ENCODE data around the gene PON1. TPM values are rescaled to one million over a fixed set of nuclear protein-coding genes. Genes with fewer than 3 reads are reported as not detected.

The PON1 gene
- total and polyA plus RNA-seq, 2 donors (not counting 1 experiment from before 2014, with no cell fraction given) = not detected

GRCh38 chr7:95335093-95335492, 10.8 kb upstream of the PON1 start:
- Histone ChIP-seq H3K9me3 (ENCODE audit: control extremely low read depth in 1 of 3, control insufficient read depth in 2 of 3, insufficient read depth in 1 of 3, low read length in 2 of 3) (no peaks in the 10 kb centered on the region), H3K36me3 (replicated peaks in 1 of 2; ENCODE audit: control extremely low read depth in 1 of 2, control insufficient read depth in 1 of 2, extremely low read depth in 1 of 2, insufficient read depth in 2 of 2, low read length in 1 of 2) (no peaks in the 10 kb centered on the region), H3K79me2 (ENCODE audit: control insufficient read depth, insufficient read depth, low read length) (no peaks in the 10 kb centered on the region), H3K4me2 (replicated peaks; ENCODE audit: low read depth, low read length, poor library complexity, severe bottlenecking) (no peak overlapping the region), H3K4me3 (ENCODE audit: control extremely low read depth in 1 of 5, extremely low read depth in 1 of 5, insufficient read depth in 1 of 5, low read depth in 2 of 5, low read length in 4 of 5) (no peak overlapping the region), H3K27ac (ENCODE audit: low read length in 2 of 2) (no peak overlapping the region), H4K20me1 (ENCODE audit: control insufficient read depth, insufficient read depth, low read length, poor library complexity, severe bottlenecking) (no peaks in the 10 kb centered on the region), H3K27me3 (replicated peaks in 1 of 4; ENCODE audit: control extremely low read depth in 1 of 4, control insufficient read depth in 3 of 4, insufficient read depth in 4 of 4, low read length in 3 of 4) (no peaks in the 10 kb centered on the region), H3K4me1 (ENCODE audit: control insufficient read depth in 2 of 2, insufficient read depth in 2 of 2, low read length in 2 of 2) (peaks cover 0 to 7% of the 10 kb centered on the region in 2 donors), H3K9ac (ENCODE audit: low read length) (no peak overlapping the region), H2AFZ (ENCODE audit: insufficient read depth, low read depth, low read length, poor library complexity, severe bottlenecking) (no peak overlapping the region)
- intact Hi-C loops (cut with micrococcal nuclease) = no loop called here
- Mint-ChIP-seq H3K9me3 (ENCODE audit: insufficient read depth) (no peaks in the 10 kb centered on the region), H3K27me3 (no peaks in the 10 kb centered on the region), H3K4me1 (peaks cover 8% of the 10 kb centered on the region), H3K4me3 (no peak overlapping the region), H3K27ac (no peak overlapping the region)
- DNase-seq (no peak), ATAC-seq (ENCODE audit: low read depth) (no peak)
- ChIA-PET POLR2A (no interaction called here), CTCF (no interaction called here)
- TF ChIP-seq EZH2 (IDR thresholded peaks at IDR 0.05; ENCODE audit: borderline replicate concordance, insufficient read depth, low read depth, low read length, poor library complexity, severe bottlenecking) (no peak), CTCF (IDR thresholded peaks at IDR 0.05) (no peak)

- no peak overlapping the region for H2AFZ ChIP-seq (ENCODE audit: insufficient read depth, low read depth, low read length, poor library complexity, severe bottlenecking)
- DNase-seq (no peak), ATAC-seq (ENCODE audit: low read depth) (no peak)
- Mint-ChIP-seq H3K27ac (no peak overlapping the region), H3K4me3 (no peak overlapping the region), H3K4me1 (peaks cover 8% of the 10 kb centered on the region), H3K27me3 (no peaks in the 10 kb centered on the region), H3K9me3 (ENCODE audit: insufficient read depth) (no peaks in the 10 kb centered on the region)
- no peak overlapping the region for H3K4me2 ChIP-seq (replicated peaks; ENCODE audit: low read depth, low read length, poor library complexity, severe bottlenecking)
- ChIA-PET POLR2A (no interaction called here), CTCF (no interaction called here)
- no peak overlapping the region for H3K27ac ChIP-seq (ENCODE audit: low read length in 2 of 2)
- no peaks in the 10 kb centered on the region for H3K27me3 ChIP-seq (replicated peaks in 1 of 4; ENCODE audit: control extremely low read depth in 1 of 4, control insufficient read depth in 3 of 4, insufficient read depth in 4 of 4, low read length in 3 of 4)
- TF ChIP-seq CTCF (IDR thresholded peaks at IDR 0.05) (no peak), EZH2 (IDR thresholded peaks at IDR 0.05; ENCODE audit: borderline replicate concordance, insufficient read depth, low read depth, low read length, poor library complexity, severe bottlenecking) (no peak)
- no peaks in the 10 kb centered on the region for H4K20me1 ChIP-seq (ENCODE audit: control insufficient read depth, insufficient read depth, low read length, poor library complexity, severe bottlenecking)
- H3K79me2 ChIP-seq (ENCODE audit: control insufficient read depth, insufficient read depth, low read length) = no peaks in the 10 kb centered on the region
- H3K9ac ChIP-seq (ENCODE audit: low read length) = no peak overlapping the region
- H3K36me3 ChIP-seq (replicated peaks in 1 of 2; ENCODE audit: control extremely low read depth in 1 of 2, control insufficient read depth in 1 of 2, extremely low read depth in 1 of 2, insufficient read depth in 2 of 2, low read length in 1 of 2) = no peaks in the 10 kb centered on the region
- peaks cover 0 to 8% of the 10 kb centered on the region in 2 donors for H3K4me1 ChIP-seq (ENCODE audit: control insufficient read depth in 2 of 2, insufficient read depth in 2 of 2, low read length in 2 of 2)
- no peak overlapping the region for H3K4me3 ChIP-seq (ENCODE audit: control extremely low read depth in 1 of 5, extremely low read depth in 1 of 5, insufficient read depth in 1 of 5, low read depth in 2 of 5, low read length in 4 of 5)
- no peaks in the 10 kb centered on the region for H3K9me3 ChIP-seq (ENCODE audit: control extremely low read depth in 1 of 3, control insufficient read depth in 2 of 3, insufficient read depth in 1 of 3, low read length in 2 of 3)
- intact Hi-C loops (cut with micrococcal nuclease) = no loop called here
Measured at GRCh38 chr7:95334447-95334846, 10.1 kb upstream of the PON1 start.
